Activated T-helper 17 cell treated with anti-CD3 and anti-CD28 coated beads, Interleukin-2, amount 50 U/mL, for 72 hours (primary cell): ENCODE results near the gene EDEM3. TPM values are rescaled to one million over a fixed set of nuclear protein-coding genes. Genes with fewer than 3 reads are reported as not detected.

ENCODE experiments used
- total RNA-seq, 2 donors: library from RNA; stranded (reverse); gene quantifications; one replicate each; pipeline ENCODE4 v1.2.3, GENCODE V29; 2022

EDEM3 gene
- total RNA-seq, 2 donors from 2014 or later, result 11.7 to 20.4 TPM

Other genes with a start within 250 kb of the EDEM3 start
- 10 to 100 TPM; 23.7 to 58.8 TPM for gene NIBAN1, start 219.7 kb upstream of the EDEM3 start, total RNA-seq